IMR-90 (cell line): ENCODE data around the gene PTPRG.

Source experiments
- FOS ChIP-seq: fragments of 150-350 bp; IDR thresholded peaks from 2 replicates; pipeline ENCODE4 v1.6.1; 2016; ENCODE audit warnings: low read depth, low read length
- MAFK ChIP-seq: IDR thresholded peaks from 2 replicates; pipeline ENCODE4 v1.6.1; 2012; ENCODE audit warnings: low read depth, low read length, improper control_type of control experiment
- NFE2L2 ChIP-seq: fragments of 150-350 bp; IDR thresholded peaks from 2 replicates; pipeline ENCODE4 v1.6.1; 2016; ENCODE audit warnings: low read depth, mild to moderate bottlenecking, low read length
- POLR2A ChIP-seq: IDR thresholded peaks from 2 replicates; pipeline ENCODE4 v1.6.1; 2012; ENCODE audit warnings: mild to moderate bottlenecking, low read depth, low read length
- RAD21 ChIP-seq: IDR thresholded peaks from 2 replicates; pipeline ENCODE4 v1.6.1; 2012; ENCODE audit warnings: low read length, improper control_type of control experiment
- RFX5 ChIP-seq: IDR thresholded peaks from 2 replicates; pipeline ENCODE4 v1.8.0; 2012; ENCODE audit warnings: low read depth, mild to moderate bottlenecking, low read length, moderate library complexity
- TF ChIP-seq, protein P1 (sequence below): conservative IDR thresholded peaks from 2 replicates; pipeline ENCODE4 v1.5.1; 2012; ENCODE audit warnings: mild to moderate bottlenecking, low read depth, low read length, improper control_type of control experiment

GRCh38 chr3:61925721-61926120, 364.4 kb downstream of the PTPRG start:
- TF ChIP-seq FOS: no peak
- TF ChIP-seq, protein P1, sequence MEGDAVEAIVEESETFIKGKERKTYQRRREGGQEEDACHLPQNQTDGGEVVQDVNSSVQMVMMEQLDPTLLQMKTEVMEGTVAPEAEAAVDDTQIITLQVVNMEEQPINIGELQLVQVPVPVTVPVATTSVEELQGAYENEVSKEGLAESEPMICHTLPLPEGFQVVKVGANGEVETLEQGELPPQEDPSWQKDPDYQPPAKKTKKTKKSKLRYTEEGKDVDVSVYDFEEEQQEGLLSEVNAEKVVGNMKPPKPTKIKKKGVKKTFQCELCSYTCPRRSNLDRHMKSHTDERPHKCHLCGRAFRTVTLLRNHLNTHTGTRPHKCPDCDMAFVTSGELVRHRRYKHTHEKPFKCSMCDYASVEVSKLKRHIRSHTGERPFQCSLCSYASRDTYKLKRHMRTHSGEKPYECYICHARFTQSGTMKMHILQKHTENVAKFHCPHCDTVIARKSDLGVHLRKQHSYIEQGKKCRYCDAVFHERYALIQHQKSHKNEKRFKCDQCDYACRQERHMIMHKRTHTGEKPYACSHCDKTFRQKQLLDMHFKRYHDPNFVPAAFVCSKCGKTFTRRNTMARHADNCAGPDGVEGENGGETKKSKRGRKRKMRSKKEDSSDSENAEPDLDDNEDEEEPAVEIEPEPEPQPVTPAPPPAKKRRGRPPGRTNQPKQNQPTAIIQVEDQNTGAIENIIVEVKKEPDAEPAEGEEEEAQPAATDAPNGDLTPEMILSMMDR: no peak
- no peak for TF ChIP-seq POLR2A
- TF ChIP-seq RAD21: no peak
- TF ChIP-seq MAFK: no peak
- no peak for TF ChIP-seq RFX5
- TF ChIP-seq NFE2L2: no peak
